Measurements from ENCODE around the gene NCOA6. TPM values are rescaled to one million over a fixed set of nuclear protein-coding genes. Genes with fewer than 3 reads are reported as not detected.

NCOA6 gene
- polyA plus RNA-seq, 1 donor from 2014 or later, result 13.0 TPM

DNA sequence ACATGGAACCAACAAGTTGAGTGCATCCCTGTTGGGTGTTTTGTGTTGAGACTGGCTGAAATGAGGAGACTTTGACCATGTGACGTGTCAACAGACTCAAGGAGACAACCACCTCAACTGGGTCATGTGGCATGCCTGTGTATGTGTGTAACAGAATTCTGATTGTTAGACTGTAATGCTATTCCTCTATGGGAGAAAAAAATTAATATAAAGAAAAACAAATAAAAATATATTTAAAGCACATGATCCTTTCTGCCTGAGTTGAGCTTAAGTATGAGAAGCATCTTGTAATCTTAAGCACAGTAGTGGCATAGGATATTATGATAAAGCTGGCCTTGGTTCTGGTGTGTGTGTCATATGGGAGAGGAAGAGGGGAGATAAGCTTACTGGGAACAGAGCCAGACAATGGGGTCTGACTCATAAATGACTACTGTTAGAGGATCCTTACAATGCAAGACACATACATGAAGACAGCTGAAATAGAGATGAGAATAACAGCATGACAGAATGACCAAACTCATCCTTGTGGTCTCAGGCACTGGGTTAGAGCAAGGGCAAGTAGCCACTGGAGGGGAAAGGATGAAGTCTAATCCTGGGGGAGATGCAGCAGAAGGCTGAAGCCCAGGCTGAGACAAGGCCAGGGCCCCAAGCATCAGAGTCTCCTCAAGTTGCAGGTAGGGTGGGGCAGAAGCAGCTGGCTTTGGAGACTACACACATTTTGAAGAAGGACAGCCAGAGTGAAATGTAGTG lies 112.1 kb downstream of the NCOA6 start:
- Histone ChIP-seq H3K9me3 (ENCODE audit: low read length) (no peaks in the 10 kb centered on the region), H3F3A (ENCODE audit: insufficient read depth, low read length, poor library complexity, severe bottlenecking) (no peaks in the 10 kb centered on the region), H3K4me2 (ENCODE audit: low read length) (no peak overlapping the region), H2AFZ (ENCODE audit: low read depth, low read length) (no peak overlapping the region), H3K9me2 (ENCODE audit: insufficient read depth, low read length) (no peaks in the 10 kb centered on the region), H3K9ac (ENCODE audit: low read length) (no peak overlapping the region), H4K20me1 (ENCODE audit: insufficient read depth) (no peaks in the 10 kb centered on the region), H3K79me2 (replicated peaks; ENCODE audit: insufficient read depth, low read length) (no peaks in the 10 kb centered on the region), H3K36me3 (ENCODE audit: insufficient read depth, low read length) (peaks cover 16% of the 10 kb centered on the region), H3K27ac (ENCODE audit: low read length) (no peak overlapping the region), H3K4me3 (ENCODE audit: low read length) (no peak overlapping the region), H3K27me3 (ENCODE audit: insufficient read depth, low read depth, low read length) (peaks cover 4% of the 10 kb centered on the region)
- peak; percentile 7 for TF ChIP-seq POLR2AphosphoS5 (IDR thresholded peaks at IDR 0.05)
- TF ChIP-seq EP300 (conservative IDR thresholded peaks at IDR 0.05; ENCODE audit: poor library complexity, severe bottlenecking), result no peak

DNA sequence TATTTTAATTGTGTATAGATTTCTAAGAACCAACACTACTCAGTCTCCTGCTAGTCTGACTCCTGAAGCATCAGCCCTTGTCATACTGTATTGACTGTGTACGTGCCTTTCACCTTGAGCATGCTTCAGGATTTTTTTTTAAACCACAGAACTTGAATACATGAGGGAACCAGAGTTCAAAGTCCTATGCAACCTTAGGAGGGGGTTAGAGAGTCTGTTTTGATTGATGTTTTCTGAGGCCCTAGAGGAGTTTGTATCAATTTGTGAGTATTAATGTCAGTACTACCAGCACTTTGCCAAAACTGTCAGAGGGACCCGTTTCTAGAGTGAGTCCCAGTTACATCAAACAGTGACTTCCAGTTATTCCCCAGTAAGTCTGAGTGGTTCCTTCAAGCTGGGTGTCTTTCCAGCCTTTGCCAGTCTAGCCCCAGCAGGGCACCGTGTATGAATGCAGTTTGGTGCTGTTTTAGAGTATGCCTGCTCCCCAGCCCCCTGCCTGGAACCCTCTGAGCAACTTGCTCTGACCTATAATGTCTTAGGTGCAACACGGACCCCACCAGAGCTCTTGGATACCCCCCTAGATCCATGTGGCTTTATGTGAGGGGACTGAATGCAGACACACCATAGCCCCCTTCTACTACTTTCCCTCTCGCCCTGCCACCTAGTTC lies 112.8 kb downstream of the NCOA6 start:
- TF ChIP-seq POLR2AphosphoS5 (IDR thresholded peaks at IDR 0.05) (no peak), REST (IDR thresholded peaks at IDR 0.05; ENCODE audit: borderline replicate concordance) (no peak), CTCF (IDR thresholded peaks at IDR 0.05; ENCODE audit: poor library complexity, severe bottlenecking) (no peak), EP300 (conservative IDR thresholded peaks at IDR 0.05; ENCODE audit: poor library complexity, severe bottlenecking) (no peak), TAF1 (IDR thresholded peaks at IDR 0.05; ENCODE audit: low read depth) (no peak), RAD21 (conservative IDR thresholded peaks at IDR 0.05) (no peak), MXI1 (conservative IDR thresholded peaks at IDR 0.05; ENCODE audit: poor library complexity, severe bottlenecking) (no peak), SMC3 (conservative IDR thresholded peaks at IDR 0.05; ENCODE audit: poor library complexity) (no peak), EZH2 (IDR thresholded peaks at IDR 0.05; ENCODE audit: borderline replicate concordance, insufficient read depth, low read length, poor library complexity, severe bottlenecking) (no peak)
- Histone ChIP-seq H3K27ac (ENCODE audit: low read length) (no peak overlapping the region), H3K79me2 (replicated peaks; ENCODE audit: insufficient read depth, low read length) (no peaks in the 10 kb centered on the region), H3F3A (ENCODE audit: insufficient read depth, low read length, poor library complexity, severe bottlenecking) (no peaks in the 10 kb centered on the region), H3K9me2 (ENCODE audit: insufficient read depth, low read length) (no peaks in the 10 kb centered on the region), H2AFZ (ENCODE audit: low read depth, low read length) (no peak overlapping the region), H3K9ac (ENCODE audit: low read length) (no peak overlapping the region), H4K20me1 (ENCODE audit: insufficient read depth) (no peaks in the 10 kb centered on the region), H3K4me2 (ENCODE audit: low read length) (no peak overlapping the region), H3K36me3 (ENCODE audit: insufficient read depth, low read length) (peaks cover 16% of the 10 kb centered on the region), H3K9me3 (ENCODE audit: low read length) (no peaks in the 10 kb centered on the region), H3K27me3 (ENCODE audit: insufficient read depth, low read depth, low read length) (peaks cover 4% of the 10 kb centered on the region), H3K4me3 (ENCODE audit: low read length) (no peak overlapping the region)
